ENCODE data around the gene CSNK1G1.

Gene CSNK1G1

GRCh38 chr15:64163659-64164362, 192.2 kb downstream of the CSNK1G1 start:
- H3K27me3 Mint-ChIP-seq (ENCODE audit: low read depth), result no peaks in the 10 kb centered on the region
- peaks cover 40% of the 10 kb centered on the region for H3K4me1 Mint-ChIP-seq
- H3K27ac Mint-ChIP-seq, result peak overlapping the region; percentile 86 to 94 (median 93)
- no peak for TF ChIP-seq CTCF (IDR thresholded peaks at IDR 0.05; ENCODE audit: unreplicated experiment in 3 of 3)
- H3K4me3 Mint-ChIP-seq, result peak overlapping the region; percentile 80 to 87 (median 87)
- H3K36me3 Mint-ChIP-seq (ENCODE audit: low read depth), result peaks cover 19% of the 10 kb centered on the region
- no peaks in the 10 kb centered on the region for H3K9me3 Mint-ChIP-seq

GRCh38 chr15:64162869-64163658, 192.9 kb downstream of the CSNK1G1 start, which contains the start of gene PPIB:
Gene PPIB (minus strand): TSS chr15:64163022. CDS start chr15:64162986, 36 bp downstream.
- peaks cover 46% of the 10 kb centered on the region for H3K4me1 Mint-ChIP-seq
- peak within 1 kb of the TSS; percentile 80 to 95 (median 88) for H3K4me3 Mint-ChIP-seq
- H3K9me3 Mint-ChIP-seq, result no peaks in the 10 kb centered on the region
- TF ChIP-seq CTCF (IDR thresholded peaks at IDR 0.05; ENCODE audit: unreplicated experiment in 3 of 3), result peak; percentile 30 to 48 (median 46)
- peak within 1 kb of the TSS; percentile 86 to 95 (median 93) for H3K27ac Mint-ChIP-seq
- H3K27me3 Mint-ChIP-seq (ENCODE audit: low read depth), result no peaks in the 10 kb centered on the region
- H3K36me3 Mint-ChIP-seq (ENCODE audit: low read depth), result peaks cover 25% of the 10 kb centered on the region

- H3K4me1 Mint-ChIP-seq, result peaks cover 49% of the 10 kb centered on the region
Measured at GRCh38 chr15:64162478-64162868, 193.5 kb downstream of the CSNK1G1 start.

GRCh38 chr15:64161688-64162477, 194.1 kb downstream of the CSNK1G1 start:
- Mint-ChIP-seq H3K27me3 (ENCODE audit: low read depth) (no peaks in the 10 kb centered on the region), H3K4me1 (peaks cover 49% of the 10 kb centered on the region), H3K36me3 (ENCODE audit: low read depth) (peaks cover 37% of the 10 kb centered on the region), H3K9me3 (no peaks in the 10 kb centered on the region), H3K4me3 (peak overlapping the region; percentile 80 to 95 (median 88)), H3K27ac (peak overlapping the region; percentile 74 to 95 (median 86))
- no peak for TF ChIP-seq CTCF (IDR thresholded peaks at IDR 0.05; ENCODE audit: unreplicated experiment in 3 of 3)

More at GRCh38 chr15:64162478-64162868, 193.5 kb downstream of the CSNK1G1 start:
- Mint-ChIP-seq H3K4me3 (peak overlapping the region; percentile 80 to 95 (median 88)), H3K36me3 (ENCODE audit: low read depth) (peaks cover 31% of the 10 kb centered on the region), H3K9me3 (no peaks in the 10 kb centered on the region), H3K27me3 (ENCODE audit: low read depth) (no peaks in the 10 kb centered on the region), H3K27ac (peak overlapping the region; percentile 76 to 95 (median 86))
- no peak for TF ChIP-seq CTCF (IDR thresholded peaks at IDR 0.05; ENCODE audit: unreplicated experiment in 3 of 3)

GRCh38 chr15:64158363-64159134, 197.4 kb downstream of the CSNK1G1 start:
- peak overlapping the region in 2 of 3 experiments; percentile 24 for H3K27ac Mint-ChIP-seq
- peaks cover 4% of the 10 kb centered on the region for H3K27me3 Mint-ChIP-seq (ENCODE audit: low read depth)
- no peaks in the 10 kb centered on the region for H3K9me3 Mint-ChIP-seq
- TF ChIP-seq CTCF (IDR thresholded peaks at IDR 0.05; ENCODE audit: unreplicated experiment in 3 of 3), result no peak
- peak overlapping the region in 1 of 3 experiments; percentile 15 for H3K4me3 Mint-ChIP-seq
- H3K4me1 Mint-ChIP-seq, result peaks cover 43% of the 10 kb centered on the region
- H3K36me3 Mint-ChIP-seq (ENCODE audit: low read depth), result peaks cover 56% of the 10 kb centered on the region
